ENCODE data around the gene SYNE3.

DNA sequence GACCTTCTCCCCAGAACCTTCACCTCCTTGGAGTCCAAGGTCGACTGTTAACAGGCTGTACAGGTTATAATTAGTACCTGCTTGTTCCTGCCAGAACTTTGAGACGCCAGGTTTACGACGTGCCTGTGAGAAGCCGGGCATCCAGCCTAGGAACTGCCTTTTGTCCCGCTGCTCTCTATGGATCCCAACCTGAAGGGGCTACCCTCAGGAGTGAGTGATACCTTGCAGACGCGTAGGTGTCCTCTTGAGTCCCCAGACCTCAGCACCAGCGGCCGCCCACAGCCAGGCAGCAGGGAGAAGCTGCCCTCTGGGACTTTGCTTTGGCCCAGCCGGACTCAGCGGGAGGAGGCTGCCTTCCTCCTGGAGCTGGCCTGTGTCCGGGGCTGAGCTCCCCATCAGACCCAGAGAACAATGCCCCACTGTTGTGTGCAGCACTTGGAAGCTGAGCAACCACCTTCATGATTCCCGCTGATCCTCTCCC, 16.2 kb downstream of the SYNE3 start:
- TF ChIP-seq, protein P1, sequence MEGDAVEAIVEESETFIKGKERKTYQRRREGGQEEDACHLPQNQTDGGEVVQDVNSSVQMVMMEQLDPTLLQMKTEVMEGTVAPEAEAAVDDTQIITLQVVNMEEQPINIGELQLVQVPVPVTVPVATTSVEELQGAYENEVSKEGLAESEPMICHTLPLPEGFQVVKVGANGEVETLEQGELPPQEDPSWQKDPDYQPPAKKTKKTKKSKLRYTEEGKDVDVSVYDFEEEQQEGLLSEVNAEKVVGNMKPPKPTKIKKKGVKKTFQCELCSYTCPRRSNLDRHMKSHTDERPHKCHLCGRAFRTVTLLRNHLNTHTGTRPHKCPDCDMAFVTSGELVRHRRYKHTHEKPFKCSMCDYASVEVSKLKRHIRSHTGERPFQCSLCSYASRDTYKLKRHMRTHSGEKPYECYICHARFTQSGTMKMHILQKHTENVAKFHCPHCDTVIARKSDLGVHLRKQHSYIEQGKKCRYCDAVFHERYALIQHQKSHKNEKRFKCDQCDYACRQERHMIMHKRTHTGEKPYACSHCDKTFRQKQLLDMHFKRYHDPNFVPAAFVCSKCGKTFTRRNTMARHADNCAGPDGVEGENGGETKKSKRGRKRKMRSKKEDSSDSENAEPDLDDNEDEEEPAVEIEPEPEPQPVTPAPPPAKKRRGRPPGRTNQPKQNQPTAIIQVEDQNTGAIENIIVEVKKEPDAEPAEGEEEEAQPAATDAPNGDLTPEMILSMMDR (IDR thresholded peaks at IDR 0.05), result no peak
- no peak for TF ChIP-seq POLR2A (IDR thresholded peaks at IDR 0.05)
